Sciatic nerve (tissue), 2 donors: ENCODE results near the gene TLR6. TPM values are rescaled to one million over a fixed set of nuclear protein-coding genes. Genes with fewer than 3 reads are reported as not detected.
A peak's percentile ranks its signal among the peaks of the same experiment; 100 is the strongest.

Experiments used
- ATAC-seq: fragments of 200-7000 bp; cut with Tn5 transposase; one replicate; pipeline ENCODE4 v1.9.1; 2020; ENCODE audit warnings: mild to moderate bottlenecking, moderate library complexity
- DNase-seq: peaks from one replicate; pipeline ENCODE4 v3.0.0-alpha.2; 2020; ENCODE audit warnings: low spot score
- intact Hi-C: fragments of 100-400 bp; cut with DNase I; formaldehyde crosslinking; loops from one replicate; pipeline ENCODE4 v1.14.2; 2022
- total RNA-seq: library from RNA; stranded (reverse); fragmentation: NEBNext Ultra II Directional; extraction: Animal tissue kit (Norgen Biotek cat#: 25700); gene quantifications from one replicate; pipeline ENCODE4 v1.2.1, GENCODE V29; 2021
- donor health status: DM: no; HTN: no; CAD: no.
- donor health status: DM: no; HTN: no; CAD: no.

The TLR6 gene
- total RNA-seq, 1 donor from 2014 or later, result 8.2 TPM

DNA sequence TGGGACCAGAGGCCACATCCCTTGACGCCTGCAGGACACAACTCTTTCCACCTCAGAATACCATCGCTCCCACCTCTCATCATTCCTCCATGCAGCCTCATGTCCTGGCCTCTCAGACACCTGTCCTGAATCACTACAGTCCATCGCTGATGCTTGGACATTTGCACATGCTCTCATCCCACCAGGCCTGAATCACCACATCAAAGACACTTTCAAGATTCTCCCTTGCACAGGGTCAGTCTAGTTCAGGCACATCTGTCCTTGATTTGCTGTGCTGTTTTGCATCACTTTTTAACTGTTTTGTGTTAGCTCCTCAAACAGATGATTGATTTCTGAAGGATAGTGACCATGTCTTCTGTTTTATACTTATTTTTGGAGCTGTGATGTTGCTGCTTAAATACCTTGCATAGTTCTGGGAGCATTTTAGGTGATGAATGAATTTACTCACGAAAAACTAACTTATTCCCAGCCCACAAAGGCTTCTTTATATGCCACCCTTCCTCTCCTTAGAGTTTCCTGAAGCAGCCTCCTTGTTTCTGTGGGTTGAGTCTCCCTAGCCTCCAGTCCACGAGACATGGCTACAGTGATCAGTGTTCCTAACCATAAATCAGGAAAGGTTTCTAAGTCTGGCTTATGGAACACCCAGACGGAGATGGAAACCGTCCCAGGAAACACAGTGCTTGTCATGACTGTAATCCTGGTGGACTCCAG is 13.6 kb upstream of the TLR6 start:
- ATAC-seq (no peak), DNase-seq (no peak)
- intact Hi-C loops, result no loop called here

DNA sequence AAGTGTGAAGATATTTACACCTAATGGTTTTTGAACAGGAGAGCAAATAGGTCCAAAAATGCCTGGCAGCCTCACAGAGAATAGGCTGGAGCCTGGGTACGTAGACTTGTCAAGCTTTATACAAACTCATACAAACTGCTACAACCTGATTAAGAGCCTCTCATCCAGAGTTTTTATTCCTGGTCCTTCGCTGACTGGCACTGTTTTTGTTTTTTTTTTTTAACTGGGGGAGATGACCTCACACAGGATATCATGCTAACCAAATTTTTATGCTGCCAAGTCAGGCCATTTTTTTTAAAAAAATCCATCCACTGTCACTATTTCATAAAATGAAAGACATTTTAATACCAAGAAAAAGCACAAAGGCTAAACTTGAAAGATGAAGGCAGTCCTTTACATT is 12.9 kb upstream of the TLR6 start:
- no peak for DNase-seq
- no peak for ATAC-seq
- intact Hi-C loops, result no loop called here

DNA sequence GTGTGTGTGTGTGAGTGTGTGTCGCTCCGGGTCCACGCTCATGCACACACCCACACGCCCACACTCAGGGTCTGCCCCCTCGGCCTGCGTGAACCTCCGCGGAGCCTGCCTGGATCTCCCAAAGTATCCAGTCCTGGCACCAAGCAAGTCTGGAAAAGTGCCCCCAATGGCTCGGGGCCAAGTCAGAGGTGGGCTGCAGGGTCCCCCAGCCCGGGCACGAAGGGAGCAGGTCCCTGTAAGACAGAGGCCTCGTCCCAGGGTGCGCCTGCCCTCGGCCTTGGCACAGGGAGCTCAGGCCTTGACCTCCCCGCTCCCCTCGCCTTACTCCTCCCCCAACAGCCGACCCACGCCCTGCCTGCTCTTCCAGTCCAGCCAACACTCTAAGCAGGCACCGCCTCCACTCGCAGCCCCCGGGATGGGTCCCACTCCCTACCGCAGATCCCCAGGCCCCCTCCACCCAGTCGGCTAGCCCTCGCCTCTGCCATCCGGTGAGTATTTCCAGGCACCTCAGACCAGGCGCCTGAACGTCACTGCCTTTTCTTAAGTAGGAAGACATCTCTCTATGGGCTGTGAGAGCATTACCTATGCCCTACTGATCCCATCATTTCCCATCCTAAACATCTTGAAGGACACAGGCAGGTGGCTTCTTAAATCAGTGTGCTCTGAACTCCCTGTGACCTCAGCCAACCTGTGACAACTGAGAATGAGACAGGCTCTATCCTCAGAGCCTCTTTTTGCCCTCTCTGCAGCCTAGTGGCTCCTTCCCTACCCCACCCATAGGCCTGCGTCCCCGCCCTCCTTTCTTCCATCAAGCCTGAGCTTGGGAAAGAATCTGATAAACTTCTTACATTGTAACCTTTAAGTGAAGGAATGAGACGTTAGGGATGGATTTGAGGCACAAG is 11.7 kb upstream of the TLR6 start:
- DNase-seq (peak; percentile 75), ATAC-seq (peak; percentile 72)
- intact Hi-C loops, result no loop called here

DNA sequence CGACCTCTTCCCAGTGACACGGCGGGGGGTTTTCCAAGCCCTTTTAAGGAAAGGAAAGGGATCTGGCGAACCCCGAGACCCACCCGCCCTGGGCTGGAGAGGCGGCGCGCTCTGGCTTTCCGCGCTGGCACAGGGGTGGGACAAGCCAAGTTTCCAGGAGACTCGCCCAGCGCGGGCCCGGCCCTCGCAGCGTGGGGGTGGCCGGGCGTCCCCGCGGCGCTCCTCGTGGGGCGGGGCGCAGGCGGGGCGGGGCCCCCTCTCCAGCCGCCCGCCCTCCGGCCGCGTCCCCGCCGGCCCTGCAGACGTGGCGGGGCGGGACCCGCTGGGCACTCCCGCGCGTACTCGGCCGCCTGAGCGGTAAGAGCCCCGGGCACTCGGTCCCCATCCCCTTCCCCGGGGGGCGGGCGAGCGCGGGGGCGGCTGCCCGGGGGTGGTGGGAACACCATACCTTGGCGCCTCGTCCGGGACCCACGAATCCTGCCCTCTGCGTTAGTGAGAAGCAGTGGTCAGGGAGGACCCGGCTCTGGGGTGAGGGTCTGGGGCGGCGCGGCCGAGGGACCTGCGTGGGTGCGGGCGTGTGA is 11.0 kb upstream of the TLR6 start, which contains the start of gene FAM114A1:
TSS of gene FAM114A1 (plus strand) at position 329 of the 581 bp plus-strand sequence. CDS start 10,273 bp downstream, outside the sequence.
- ATAC-seq (peak; percentile 95), DNase-seq (peak; percentile 90)
- intact Hi-C loops, result no loop called here

DNA sequence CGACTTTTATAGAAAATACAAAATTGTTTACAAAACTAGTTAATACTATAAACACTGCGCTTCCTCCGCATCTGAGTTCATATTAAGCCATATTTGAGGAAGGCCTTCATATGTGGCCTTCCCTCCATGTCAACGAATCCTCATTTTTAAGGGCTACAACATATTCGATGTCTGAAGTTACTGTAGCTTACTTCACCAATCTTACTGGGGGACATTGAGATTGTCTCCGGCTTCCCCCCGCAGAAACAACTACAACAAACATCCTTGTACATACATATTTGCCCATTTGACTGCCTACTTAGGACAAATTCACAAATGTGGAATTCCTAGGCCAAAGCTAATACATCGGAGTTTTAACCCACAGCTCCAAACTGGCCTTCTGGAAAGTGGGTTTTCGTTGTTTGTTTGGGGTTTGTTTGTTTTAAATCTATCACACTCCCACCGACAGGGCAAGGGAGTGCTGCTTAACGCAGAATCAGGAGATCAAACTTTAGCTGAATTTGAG is 10.4 kb upstream of the TLR6 start:
- no peak for ATAC-seq
- no peak for DNase-seq
- intact Hi-C loops, result no loop called here

DNA sequence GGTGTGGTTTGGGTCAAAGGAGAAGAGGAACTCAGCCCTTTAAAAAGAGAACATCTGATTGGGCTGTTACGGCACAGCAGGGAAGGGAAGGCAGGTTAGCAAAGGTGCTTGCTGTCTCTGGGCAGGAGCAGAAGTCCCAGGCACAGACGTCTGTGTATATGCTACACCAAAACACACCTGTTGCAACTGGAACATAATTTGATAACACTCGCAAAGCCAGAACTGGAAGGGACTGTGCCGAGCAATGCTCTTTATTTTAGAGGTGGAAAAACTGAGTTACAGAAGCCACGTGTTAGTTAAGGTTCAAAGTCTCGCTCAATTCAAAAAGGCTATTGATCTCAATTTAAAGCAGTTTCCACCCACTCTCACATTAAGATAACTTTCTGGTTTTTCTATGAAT is 8.8 kb upstream of the TLR6 start:
- ATAC-seq, result no peak
- no peak for DNase-seq
- intact Hi-C loops, result no loop called here

DNA sequence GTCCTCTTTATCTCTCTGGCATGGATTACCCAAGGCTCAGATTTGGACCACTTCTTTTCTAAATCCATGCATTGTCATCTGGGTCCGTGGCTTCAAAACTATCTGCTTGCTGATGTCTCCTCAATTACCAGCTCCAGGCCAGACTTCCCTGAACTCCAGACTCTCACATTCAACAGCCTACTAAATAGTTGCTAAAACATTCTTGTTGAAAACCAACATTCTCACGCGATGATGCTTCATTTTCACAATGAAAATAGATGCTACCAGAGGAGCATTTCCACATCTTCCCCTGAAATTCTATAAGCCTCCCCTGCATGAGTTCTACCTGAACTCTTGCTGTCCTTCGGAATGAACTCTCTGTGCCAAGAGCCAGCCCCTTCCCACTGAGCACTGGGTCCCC is 5.2 kb upstream of the TLR6 start:
- DNase-seq (no peak), ATAC-seq (no peak)
- intact Hi-C loops, result no loop called here

DNA sequence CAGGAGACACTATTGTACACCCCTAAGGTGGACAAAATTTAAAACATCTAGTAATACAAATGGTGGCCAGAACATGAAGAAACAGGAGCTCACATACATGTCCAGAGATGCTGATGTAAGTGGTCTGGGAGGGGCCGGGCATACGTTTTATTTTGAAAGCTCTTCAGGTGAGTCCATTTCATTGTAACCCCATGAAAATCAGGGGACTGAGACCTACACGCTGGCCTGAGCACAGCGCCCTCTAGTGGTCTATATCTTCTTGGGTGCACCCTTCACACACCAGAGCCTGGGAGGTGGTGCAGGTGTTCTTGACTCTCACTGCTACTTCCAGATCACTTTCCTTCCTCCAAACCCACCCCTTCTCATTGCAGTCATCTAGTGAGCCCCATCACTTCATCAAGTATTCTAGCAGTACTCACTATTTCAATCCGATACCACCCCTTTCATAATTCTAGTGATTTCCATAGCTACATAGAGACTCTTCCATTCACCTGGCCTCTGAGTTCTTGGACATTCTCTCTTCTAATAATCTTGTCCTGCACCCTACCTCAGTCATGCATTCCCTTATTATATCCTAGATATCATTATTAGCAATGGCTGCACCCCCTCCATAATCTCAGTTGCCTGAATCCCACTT is 4.3 kb upstream of the TLR6 start:
- DNase-seq, result no peak
- intact Hi-C loops, result no loop called here
- no peak for ATAC-seq

DNA sequence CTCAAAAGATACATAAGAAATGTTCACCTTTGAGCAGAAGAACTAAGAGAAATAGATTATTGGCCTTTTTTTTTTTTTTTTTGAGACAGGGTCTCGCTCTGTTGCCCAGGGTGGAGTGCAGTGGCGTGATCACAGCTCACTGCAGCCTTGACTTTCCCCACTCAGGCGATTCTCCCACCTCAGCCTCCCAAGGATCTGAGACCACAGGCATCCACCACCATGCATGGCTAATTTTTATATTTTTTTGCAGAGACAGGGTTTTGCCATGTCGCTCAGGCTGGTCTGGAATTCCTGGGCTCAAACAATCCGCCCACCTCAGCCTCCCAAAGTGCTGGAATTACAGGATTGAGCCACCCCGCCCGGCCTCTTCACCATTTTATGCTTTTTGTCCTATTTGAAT is 2.9 kb upstream of the TLR6 start:
- ATAC-seq (no peak), DNase-seq (no peak)
- intact Hi-C loops, result no loop called here

DNA sequence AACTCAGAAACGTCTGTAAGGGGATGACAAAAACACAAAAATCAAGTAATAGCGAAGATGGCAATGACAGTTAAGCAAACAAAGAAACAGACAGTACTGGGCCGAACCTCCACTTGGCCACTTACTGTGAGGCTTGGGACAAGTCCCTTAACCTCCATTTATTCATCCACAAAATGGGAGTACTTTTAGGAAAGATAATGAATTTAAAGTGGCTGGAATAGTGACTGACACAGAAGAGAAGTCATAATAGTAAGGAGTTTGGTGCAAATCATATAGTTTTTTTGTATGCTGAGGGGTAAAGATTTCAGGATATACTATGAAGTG is 1.4 kb upstream of the TLR6 start:
- ATAC-seq, result no peak
- intact Hi-C loops, result no loop called here

DNA sequence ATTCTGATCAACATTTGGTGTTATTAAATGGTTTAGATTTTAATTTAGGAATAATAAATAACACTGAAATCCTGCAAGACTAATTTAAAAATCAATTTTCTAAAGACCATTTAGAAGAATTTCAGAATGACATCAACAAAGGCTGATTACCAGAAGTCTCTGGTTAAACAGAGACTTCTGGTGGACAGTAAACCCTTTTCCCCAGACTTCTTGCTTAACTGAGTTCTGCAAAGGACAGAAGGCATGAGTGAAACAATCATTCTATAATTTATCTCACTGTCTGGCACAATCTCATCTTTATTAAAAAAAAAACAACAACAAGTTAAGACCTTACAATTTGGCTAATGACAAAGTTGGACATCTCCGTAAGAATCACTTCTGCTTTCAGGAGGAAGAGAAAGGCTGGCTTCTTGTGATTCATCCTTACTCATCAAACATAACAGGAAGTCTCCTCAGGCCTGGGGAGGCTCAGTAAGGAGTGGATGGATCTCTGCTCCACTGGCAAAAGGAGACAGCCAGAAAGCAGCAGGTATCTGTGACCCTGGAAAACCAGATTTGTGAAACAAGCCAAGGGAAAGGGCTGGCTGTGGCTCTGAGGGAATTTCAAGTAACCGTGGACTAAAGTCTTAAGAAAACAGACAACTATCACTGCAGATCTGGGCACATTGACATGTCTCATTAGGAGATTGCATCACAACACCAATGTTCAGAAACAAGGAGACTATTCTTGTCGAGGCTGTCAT is 908 bp upstream of the TLR6 start:
- no peak for DNase-seq
- intact Hi-C loops, result no loop called here
- ATAC-seq, result peak; percentile 93

More for the DNA sequence above, 1.4 kb upstream of the TLR6 start:
- no peak for DNase-seq

DNA sequence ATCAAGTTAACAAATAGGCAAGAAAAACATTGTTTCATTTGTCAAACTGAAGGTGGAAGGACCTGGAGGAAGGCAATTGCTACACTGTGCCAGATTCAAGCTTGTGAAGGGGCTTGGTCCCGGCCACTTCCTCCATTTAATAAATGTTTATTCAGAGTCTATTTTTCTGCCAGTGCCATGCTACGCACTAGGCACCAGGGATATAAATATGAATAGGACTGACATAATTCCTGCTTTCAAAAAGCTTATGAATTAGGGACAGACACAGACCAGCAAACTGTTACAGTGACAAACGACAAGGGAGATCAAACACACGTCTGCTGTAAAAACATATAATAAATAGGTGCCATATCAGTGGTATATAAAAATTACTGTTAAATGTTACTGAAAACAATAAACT is 571 bp downstream of the TLR6 start:
- intact Hi-C loops, result no loop called here
- peak; percentile 23 for ATAC-seq
- DNase-seq, result no peak

DNA sequence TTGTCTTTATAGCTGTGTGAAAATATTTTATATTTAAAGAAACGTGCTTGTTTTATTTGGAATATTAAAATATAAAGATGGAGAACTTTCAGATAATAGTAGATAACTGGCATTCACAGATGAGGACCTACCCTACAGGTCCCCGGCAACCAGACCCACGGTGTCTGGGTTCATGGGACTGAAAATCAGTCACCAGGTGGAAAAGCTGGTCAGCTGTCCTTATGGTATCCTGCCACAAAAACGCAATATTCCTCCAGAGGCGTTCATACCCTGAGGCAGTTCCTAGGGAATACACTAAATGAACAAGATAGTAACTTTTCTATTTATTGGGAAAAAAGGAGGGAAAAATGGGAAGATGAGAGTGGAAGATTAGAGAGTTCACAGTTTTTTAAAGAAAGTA is 1.2 kb downstream of the TLR6 start:
- ATAC-seq (no peak), DNase-seq (no peak)
- intact Hi-C loops, result no loop called here

DNA sequence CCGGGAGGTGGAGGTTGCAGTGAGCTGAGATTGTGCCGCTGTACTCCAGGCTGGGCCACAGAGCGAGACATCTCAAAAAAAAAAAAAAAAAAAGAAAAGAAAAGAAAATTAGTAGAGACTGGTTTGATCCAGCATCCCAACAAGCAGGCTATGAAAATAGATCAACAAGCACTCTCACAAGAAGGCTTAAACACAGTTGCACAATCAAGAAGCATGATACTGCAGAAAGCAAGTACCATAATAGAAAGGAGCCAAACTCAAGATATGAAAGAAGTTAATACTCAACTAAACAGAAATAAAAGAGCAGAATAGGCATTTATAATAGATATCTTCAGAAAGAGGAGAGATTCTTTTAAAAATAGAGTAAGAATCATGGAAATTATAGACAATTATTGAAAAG is 10.6 kb downstream of the TLR6 start:
- intact Hi-C loops, result no loop called here
- no peak for DNase-seq
- ATAC-seq, result no peak

DNA sequence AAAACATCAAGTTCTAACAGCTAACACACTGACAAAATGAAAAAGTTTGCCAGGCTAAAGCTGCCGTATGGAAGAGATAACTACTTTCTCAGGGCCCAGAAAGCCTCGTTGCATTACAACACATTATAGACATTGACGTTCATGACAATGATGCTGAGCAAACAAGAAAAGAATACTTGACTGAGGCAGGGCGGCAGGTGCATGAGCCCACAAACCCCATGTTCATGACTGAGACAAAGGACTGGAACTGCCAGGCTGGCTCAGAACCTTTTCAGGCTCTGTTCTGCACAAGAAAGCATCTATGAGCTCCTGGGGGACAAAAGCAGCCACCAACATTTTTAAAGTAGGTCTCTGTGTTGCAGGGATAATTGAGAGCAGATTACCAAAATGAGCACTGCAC is 13.6 kb downstream of the TLR6 start:
- no peak for DNase-seq
- ATAC-seq, result no peak
- intact Hi-C loops, result no loop called here

DNA sequence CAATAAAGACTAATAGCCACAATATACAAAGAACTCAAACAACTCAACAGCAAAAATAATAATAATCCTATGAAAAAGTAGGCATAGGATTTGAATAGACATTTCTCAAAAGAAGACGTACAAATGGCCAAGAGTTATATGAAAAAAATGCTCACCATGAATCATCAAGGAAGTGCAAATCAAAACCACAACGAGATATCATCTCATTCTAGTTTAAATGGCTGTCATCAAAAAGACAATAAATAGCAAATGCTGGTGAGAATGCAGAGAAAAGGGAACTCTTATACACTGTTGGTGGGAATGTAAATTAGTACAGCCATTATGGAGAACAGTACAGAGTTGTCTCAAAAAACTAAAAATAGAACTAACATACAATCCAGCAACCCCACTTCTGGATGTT is 18.8 kb downstream of the TLR6 start:
- ATAC-seq (no peak), DNase-seq (no peak)
- intact Hi-C loops, result no loop called here

DNA sequence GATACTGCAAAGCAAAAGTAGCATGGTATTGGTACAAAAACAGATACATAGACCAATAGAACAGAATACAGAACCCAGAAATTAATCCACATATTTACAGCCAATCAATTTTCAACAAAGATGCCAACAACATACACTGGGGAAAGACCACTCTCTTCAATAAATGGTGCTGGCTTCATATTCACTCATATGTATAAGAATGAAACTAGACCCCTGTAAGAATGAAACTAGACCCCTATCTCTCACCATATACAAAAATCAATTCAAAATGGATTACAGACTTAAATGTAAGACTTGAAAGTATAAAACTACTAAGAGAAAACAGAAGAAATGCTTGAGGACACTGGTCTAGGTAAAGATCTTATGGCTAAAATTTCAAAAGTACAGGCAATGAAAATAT is 19.3 kb downstream of the TLR6 start:
- DNase-seq (no peak), ATAC-seq (no peak)
- intact Hi-C loops, result no loop called here

DNA sequence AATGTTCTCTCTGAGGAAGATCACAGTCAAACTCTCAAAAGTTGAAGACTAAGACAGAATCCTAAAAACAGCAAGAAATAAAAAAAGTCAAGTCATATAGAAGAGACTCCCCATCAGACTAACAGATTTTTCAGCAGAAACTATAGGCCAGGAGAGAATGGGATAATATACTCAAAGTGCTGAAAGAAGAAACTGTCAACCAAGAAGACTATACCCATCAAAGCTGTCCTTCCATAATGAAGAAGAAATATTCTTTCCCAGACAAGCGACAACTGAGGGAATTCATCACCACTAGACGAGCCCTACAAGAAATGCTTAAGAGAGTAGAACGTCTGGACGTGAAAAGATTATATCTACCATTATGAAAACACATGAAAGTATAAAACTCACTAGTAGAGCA is 22.0 kb downstream of the TLR6 start:
- DNase-seq, result no peak

More for the DNA sequence above, 22.0 kb downstream of the TLR6 start:
- ATAC-seq, result no peak
- intact Hi-C loops, result no loop called here
